Tibial nerve (tissue), 3 donors: ENCODE data around the gene MYOM3.

Experiments
- POLR2A ChIP-seq, 2 donors: fragments of 450-650 bp; IDR thresholded peaks; one replicate each; pipeline ENCODE4 v1.6.1; 2017; ENCODE audit warnings: antibody characterized with exemption in 2 of 2, mild to moderate bottlenecking in 2 of 2, moderate library complexity in 2 of 2
- TF ChIP-seq, protein P1 (sequence below), 5 experiments: fragments of 200-600 bp in 3 of 5; fragments of 450-650 bp in 2 of 5; sonication (generic) in 3 of 5; IDR thresholded peaks; one replicate each; pipeline ENCODE4 v1.5.1; 2016 to 2019; ENCODE audit warnings: antibody characterized with exemption in 5 of 5, mild to moderate bottlenecking in 3 of 5, moderate library complexity in 2 of 5

DNA sequence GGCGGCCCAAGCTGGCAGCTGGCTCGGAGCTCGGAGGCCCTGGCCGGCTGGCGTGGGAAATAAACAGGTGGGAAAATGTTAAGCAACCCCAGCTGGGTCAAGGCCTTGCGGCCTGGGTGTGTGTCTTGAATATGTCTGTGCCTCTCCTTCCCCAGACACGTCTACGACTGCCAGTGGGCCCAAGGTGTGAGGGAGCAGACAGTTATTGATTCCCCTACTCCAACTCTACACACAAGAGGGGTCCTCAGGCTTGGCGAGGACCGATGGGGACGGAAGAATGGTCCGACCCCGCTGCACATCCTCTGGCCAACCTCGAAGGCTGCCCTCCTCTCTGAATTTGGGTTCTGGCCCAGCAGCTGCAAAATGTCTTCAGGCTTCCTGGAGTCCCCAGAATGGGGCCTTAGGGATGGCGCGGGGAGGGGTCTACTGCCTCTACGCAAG is 28.8 kb upstream of the MYOM3 start:
- no peak for TF ChIP-seq POLR2A (IDR thresholded peaks at IDR 0.05)
- TF ChIP-seq, protein P1, sequence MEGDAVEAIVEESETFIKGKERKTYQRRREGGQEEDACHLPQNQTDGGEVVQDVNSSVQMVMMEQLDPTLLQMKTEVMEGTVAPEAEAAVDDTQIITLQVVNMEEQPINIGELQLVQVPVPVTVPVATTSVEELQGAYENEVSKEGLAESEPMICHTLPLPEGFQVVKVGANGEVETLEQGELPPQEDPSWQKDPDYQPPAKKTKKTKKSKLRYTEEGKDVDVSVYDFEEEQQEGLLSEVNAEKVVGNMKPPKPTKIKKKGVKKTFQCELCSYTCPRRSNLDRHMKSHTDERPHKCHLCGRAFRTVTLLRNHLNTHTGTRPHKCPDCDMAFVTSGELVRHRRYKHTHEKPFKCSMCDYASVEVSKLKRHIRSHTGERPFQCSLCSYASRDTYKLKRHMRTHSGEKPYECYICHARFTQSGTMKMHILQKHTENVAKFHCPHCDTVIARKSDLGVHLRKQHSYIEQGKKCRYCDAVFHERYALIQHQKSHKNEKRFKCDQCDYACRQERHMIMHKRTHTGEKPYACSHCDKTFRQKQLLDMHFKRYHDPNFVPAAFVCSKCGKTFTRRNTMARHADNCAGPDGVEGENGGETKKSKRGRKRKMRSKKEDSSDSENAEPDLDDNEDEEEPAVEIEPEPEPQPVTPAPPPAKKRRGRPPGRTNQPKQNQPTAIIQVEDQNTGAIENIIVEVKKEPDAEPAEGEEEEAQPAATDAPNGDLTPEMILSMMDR (IDR thresholded peaks at IDR 0.05), result no peak
